Chondrocyte (in vitro differentiated cells): ENCODE data around the gene HSD17B8. TPM values are rescaled to one million over a fixed set of nuclear protein-coding genes. Genes with fewer than 3 reads are reported as not detected.

ENCODE experiments used
- DNase-seq: peaks from one replicate; pipeline ENCODE4 v3.0.0; 2021; ENCODE audit warnings: mixed read lengths, low spot score
- H3K27ac Mint-ChIP-seq: one replicate; pipeline ENCODE4 v1.8.0; 2021; ENCODE audit warnings: mild to moderate bottlenecking, moderate library complexity, mixed read lengths; ENCODE audit not compliant: unreplicated experiment
- H3K27me3 Mint-ChIP-seq: 2 replicates; pipeline ENCODE4 v1.8.0; 2021; ENCODE audit warnings: low read depth, mixed read lengths
- H3K36me3 Mint-ChIP-seq: 2 replicates; pipeline ENCODE4 v1.8.0; 2021; ENCODE audit warnings: low read depth, mixed read lengths
- H3K4me1 Mint-ChIP-seq: 2 replicates; pipeline ENCODE4 v1.8.0; 2021; ENCODE audit warnings: low read depth, mild to moderate bottlenecking, mixed read lengths
- H3K4me3 Mint-ChIP-seq: one replicate; pipeline ENCODE4 v1.8.0; 2021; ENCODE audit warnings: mild to moderate bottlenecking, moderate library complexity, mixed read lengths; ENCODE audit not compliant: unreplicated experiment
- H3K9me3 Mint-ChIP-seq: 2 replicates; pipeline ENCODE4 v1.8.0; 2021; ENCODE audit warnings: low read depth, mixed read lengths
- total RNA-seq: library from RNA; stranded (reverse); gene quantifications from 3 replicates; pipeline ENCODE4 v1.2.1, GENCODE V29; 2021
- TF ChIP-seq, protein P1 (sequence below): fragments of 200-600 bp; sonication (generic); IDR thresholded peaks from 2 replicates; pipeline ENCODE4 v1.5.0; 2021; ENCODE audit warnings: antibody characterized with exemption, mild to moderate bottlenecking, moderate library complexity

The HSD17B8 gene
- total RNA-seq, 1 donor from 2014 or later, result 0.60 TPM

DNA sequence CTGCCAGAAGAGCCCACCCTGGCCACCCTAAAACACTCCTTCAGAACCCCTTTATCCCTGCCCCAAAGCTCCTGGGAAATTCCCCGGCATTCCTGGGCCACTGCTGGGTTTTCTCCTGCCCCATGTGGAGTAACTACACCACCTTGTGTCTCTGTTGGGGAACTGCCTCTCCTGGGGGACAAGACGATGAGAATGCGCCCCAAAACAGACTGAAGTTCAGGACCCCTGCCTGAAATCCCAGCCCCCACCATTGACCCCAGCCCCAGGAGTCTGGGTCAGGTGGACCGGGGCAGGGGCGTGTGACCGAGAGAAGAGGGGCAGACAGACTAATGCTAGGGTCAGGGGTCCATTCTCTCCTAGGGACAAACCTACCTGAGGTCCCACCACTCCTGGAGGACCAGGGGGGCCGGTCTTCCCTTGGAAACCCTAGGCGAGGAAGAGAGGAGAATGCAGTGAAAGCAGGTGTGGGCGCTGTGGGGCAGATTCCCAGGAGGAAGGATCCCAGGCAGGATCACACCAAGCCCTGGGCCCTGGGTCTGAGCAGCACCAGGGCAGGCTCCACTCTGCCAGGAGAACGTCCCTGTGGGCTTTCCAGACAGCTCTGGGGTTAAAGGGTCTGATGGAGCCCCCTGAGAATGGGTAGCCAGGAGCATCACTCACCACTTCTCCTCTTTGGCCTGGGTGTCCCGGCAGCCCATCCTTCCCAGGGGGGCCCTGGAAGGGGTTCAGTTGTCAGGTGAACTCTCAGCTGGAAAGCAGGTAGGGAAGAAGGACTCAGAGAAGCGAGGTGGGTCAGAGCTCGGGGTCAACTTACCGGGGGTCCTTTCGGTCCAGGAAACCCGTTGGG is 31.5 kb upstream of the HSD17B8 start:
- TF ChIP-seq, protein P1, sequence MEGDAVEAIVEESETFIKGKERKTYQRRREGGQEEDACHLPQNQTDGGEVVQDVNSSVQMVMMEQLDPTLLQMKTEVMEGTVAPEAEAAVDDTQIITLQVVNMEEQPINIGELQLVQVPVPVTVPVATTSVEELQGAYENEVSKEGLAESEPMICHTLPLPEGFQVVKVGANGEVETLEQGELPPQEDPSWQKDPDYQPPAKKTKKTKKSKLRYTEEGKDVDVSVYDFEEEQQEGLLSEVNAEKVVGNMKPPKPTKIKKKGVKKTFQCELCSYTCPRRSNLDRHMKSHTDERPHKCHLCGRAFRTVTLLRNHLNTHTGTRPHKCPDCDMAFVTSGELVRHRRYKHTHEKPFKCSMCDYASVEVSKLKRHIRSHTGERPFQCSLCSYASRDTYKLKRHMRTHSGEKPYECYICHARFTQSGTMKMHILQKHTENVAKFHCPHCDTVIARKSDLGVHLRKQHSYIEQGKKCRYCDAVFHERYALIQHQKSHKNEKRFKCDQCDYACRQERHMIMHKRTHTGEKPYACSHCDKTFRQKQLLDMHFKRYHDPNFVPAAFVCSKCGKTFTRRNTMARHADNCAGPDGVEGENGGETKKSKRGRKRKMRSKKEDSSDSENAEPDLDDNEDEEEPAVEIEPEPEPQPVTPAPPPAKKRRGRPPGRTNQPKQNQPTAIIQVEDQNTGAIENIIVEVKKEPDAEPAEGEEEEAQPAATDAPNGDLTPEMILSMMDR, result peak; percentile 74
- Mint-ChIP-seq H3K27ac (no peak overlapping the region), H3K4me1 (peaks cover 5% of the 10 kb centered on the region), H3K9me3 (no peaks in the 10 kb centered on the region), H3K36me3 (no peaks in the 10 kb centered on the region), H3K27me3 (no peaks in the 10 kb centered on the region), H3K4me3 (no peak overlapping the region)
- DNase-seq, result peak; percentile 56

DNA sequence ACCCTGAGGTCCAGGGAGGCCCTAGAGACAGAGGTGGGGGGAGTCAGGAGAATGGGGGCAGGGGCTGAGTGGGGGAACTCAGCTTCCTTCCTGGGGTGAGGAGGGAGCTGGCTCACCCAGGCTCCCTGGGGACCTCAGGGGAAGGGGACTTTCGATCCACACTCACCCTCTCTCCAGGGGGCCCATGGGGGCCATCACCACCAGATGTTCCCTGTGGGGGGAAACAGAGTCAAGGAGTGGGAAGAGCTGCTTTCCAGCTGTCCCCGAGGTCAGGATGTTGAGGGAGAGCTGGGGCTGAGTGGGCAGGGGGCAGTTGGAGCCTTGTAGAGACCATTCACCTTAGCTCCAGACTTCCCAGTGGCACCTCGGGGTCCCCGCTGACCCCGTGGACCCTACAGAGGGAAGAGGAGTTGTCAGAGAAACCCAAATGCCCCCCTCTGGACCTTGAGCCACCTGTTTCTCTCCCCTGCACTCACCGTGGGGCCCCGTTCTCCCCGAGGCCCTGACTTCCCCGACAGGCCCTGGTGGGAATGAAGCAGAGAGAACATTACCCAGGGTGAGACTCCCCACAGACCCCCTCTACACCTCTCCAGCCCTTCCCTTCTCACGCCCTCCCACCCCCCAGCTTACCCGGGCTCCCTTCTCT is 30.8 kb upstream of the HSD17B8 start:
- Mint-ChIP-seq H3K4me1 (peaks cover 10% of the 10 kb centered on the region), H3K27ac (no peak overlapping the region), H3K36me3 (no peaks in the 10 kb centered on the region), H3K27me3 (no peaks in the 10 kb centered on the region), H3K9me3 (no peaks in the 10 kb centered on the region), H3K4me3 (no peak overlapping the region)
- TF ChIP-seq, protein P1, result no peak
- peak; percentile 59 for DNase-seq

DNA sequence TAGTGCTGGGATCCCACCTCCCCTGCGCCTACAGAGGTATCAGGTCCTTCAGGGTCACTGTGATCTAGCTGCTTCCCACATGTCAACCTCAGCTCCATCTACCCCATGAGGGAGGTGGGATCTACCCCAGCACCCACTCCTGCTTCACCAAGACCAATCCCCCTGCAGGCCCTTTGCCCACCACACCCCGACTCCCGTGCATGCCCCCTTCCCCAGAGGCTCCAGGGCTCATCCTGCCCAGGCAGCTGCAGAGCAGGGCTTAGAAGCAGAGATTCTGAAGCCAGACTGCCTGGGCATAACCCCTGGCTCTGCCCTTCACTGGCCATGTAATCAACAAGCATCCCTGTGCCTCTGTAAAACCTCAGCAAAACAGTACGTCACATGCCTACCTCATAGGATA is 29.7 kb upstream of the HSD17B8 start:
- peak; percentile 62 for DNase-seq
- Mint-ChIP-seq H3K9me3 (no peaks in the 10 kb centered on the region), H3K4me1 (peaks cover 10% of the 10 kb centered on the region), H3K27ac (no peak overlapping the region), H3K27me3 (no peaks in the 10 kb centered on the region), H3K4me3 (no peak overlapping the region), H3K36me3 (no peaks in the 10 kb centered on the region)
- TF ChIP-seq, protein P1, result no peak

DNA sequence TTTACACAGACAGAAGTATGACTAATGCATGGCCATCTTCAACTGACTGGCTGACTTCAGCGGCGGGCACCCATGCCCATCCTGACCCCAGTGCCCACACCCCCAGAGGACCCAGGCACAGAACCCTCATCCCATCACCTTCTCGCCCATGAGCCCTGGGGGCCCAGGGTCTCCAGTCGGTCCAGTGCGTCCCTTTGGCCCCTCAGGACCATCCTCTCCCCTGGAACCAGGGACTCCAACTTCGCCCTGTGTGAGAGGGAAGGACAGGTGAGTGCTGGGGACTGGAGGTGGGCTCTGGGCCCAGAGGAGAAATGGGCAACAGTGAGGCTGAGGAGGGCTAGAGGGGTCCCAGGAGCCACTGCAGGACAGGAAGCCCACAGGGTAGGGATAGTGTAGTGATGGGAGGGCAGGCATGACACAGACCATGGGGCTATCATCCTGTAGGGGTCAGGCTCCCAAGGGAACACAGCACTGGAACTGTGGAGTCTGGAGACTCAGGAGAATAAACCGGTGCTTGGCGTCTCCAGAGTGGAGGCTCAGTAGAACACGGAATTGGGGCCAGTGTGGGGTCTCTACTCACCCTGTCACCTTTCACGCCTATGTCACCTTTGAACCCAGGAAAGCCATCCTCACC is 28.9 kb upstream of the HSD17B8 start:
- peaks cover 10% of the 10 kb centered on the region for H3K4me1 Mint-ChIP-seq
- H3K27ac Mint-ChIP-seq, result no peak overlapping the region
- TF ChIP-seq, protein P1, result peak; percentile 11
- no peak overlapping the region for H3K4me3 Mint-ChIP-seq
- H3K27me3 Mint-ChIP-seq, result no peaks in the 10 kb centered on the region
- DNase-seq, result peak; percentile 68
- no peaks in the 10 kb centered on the region for H3K36me3 Mint-ChIP-seq
- H3K9me3 Mint-ChIP-seq, result no peaks in the 10 kb centered on the region

DNA sequence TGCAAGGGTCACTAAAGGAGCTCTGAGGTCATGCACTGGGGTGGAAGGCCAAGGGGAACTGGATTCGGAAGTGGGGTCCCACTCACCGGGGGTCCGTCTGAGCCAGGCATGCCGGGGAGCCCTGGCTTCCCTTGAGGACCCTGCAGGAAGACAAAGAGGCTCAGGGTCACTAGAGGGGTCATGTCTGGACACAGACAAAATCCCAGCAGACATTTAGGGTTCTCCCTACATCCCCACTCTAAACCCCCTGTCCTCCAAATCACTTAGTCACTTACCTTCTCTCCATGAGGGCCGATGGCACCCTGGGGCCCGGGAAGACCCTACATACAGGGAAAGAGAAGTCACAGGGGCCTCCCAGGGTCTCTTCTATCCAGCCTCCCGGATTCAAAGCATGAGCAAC is 27.5 kb upstream of the HSD17B8 start:
- Mint-ChIP-seq H3K9me3 (no peaks in the 10 kb centered on the region), H3K27ac (no peak overlapping the region), H3K36me3 (no peaks in the 10 kb centered on the region), H3K4me1 (peaks cover 10% of the 10 kb centered on the region), H3K27me3 (no peaks in the 10 kb centered on the region), H3K4me3 (no peak overlapping the region)
- DNase-seq, result peak; percentile 48
- TF ChIP-seq, protein P1, result no peak
